Activated naive CD8-positive, alpha-beta T cell treated with anti-CD3 and anti-CD28 coated beads, Interleukin-2, amount 50 U/mL, for 16 hours (primary cell): Measurements from ENCODE around the gene HIP1R.

ENCODE experiments used
- DNase-seq: peaks from one replicate; pipeline ENCODE4 v3.0.0-alpha.2; 2020; ENCODE audit warnings: low read depth, low spot score

HIP1R gene

DNA sequence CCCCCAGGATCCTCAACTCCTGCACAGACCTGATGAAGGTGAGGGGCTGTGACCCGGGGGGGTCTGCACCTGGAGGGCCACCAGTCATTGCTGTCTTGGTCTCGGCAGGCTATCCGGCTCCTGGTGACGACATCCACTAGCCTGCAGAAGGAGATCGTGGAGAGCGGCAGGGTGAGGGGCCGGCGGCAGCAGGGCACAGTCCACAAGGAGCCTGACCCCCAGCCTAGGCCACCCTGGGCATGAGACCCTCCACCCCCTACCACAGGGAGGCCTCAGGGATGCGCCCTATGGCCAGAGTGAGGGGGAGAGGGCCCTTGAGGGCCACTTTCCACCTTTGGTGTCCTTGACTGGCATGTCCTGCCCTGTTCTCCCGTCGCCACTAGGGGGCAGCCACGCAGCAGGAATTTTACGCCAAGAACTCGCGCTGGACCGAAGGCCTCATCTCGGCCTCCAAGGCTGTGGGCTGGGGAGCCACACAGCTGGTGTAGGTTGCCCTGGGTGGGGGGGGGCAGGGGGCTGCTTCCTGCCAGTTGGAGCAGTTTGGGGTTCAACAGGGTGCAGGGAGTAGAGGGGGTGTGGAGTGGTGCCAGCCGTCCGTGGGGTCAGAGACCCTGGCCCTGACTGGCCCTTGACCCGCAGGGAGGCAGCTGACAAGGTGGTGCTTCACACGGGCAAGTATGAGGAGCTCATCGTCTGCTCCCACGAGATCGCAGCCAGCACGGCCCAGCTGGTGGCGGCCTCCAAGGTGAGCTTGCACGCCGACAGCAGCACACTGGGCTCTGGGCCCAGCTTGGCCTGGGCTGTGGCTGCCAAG is 25.0 kb downstream of the HIP1R start:
- DNase-seq: peak; percentile 67

DNA sequence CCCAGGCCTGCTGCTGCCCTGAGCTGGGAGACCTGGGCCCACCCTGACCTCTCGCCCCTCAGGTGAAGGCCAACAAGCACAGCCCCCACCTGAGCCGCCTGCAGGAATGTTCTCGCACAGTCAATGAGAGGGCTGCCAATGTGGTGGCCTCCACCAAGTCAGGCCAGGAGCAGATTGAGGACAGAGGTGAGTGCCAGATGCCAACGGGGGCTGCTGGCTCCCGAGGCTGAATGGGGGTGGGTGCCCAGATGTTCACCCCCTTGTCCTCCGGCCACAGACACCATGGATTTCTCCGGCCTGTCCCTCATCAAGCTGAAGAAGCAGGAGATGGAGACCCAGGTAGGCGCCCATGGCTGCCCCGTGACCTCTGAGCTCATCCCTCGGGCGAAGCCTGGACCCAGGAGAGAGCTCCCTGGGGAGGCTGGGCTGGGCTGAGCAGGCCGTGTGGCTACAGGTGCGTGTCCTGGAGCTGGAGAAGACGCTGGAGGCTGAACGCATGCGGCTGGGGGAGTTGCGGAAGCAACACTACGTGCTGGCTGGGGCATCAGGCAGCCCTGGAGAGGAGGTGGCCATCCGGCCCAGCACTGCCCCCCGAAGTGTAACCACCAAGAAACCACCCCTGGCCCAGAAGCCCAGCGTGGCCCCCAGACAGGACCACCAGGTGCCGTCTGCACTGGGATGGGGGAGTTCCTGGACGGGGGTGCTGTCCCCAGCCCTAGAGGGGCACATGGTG is 25.8 kb downstream of the HIP1R start:
- DNase-seq: no peak

DNA sequence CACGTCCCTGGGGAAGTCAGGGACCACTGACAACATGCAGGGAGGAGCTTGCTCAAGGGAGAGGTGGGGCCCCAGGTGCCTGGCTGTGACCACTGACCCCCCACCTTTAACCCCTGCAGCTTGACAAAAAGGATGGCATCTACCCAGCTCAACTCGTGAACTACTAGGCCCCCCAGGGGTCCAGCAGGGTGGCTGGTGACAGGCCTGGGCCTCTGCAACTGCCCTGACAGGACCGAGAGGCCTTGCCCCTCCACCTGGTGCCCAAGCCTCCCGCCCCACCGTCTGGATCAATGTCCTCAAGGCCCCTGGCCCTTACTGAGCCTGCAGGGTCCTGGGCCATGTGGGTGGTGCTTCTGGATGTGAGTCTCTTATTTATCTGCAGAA is 26.3 kb downstream of the HIP1R start:
- DNase-seq: no peak

DNA sequence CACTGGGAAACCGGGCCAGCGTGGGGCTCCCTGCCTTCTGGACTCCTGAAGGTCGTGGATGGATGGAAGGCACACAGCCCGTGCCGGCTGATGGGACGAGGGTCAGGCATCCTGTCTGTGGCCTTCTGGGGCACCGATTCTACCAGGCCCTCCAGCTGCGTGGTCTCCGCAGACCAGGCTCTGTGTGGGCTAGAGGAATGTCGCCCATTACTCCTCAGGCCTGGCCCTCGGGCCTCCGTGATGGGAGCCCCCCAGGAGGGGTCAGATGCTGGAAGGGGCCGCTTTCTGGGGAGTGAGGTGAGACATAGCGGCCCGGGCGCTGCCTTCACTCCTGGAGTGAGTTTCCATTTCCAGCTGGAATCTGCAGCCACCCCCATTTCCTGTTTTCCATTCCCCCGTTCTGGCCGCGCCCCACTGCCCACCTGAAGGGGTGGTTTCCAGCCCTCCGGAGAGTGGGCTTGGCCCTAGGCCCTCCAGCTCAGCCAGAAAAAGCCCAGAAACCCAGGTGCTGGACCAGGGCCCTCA is 26.9 kb downstream of the HIP1R start:
- DNase-seq: no peak

DNA sequence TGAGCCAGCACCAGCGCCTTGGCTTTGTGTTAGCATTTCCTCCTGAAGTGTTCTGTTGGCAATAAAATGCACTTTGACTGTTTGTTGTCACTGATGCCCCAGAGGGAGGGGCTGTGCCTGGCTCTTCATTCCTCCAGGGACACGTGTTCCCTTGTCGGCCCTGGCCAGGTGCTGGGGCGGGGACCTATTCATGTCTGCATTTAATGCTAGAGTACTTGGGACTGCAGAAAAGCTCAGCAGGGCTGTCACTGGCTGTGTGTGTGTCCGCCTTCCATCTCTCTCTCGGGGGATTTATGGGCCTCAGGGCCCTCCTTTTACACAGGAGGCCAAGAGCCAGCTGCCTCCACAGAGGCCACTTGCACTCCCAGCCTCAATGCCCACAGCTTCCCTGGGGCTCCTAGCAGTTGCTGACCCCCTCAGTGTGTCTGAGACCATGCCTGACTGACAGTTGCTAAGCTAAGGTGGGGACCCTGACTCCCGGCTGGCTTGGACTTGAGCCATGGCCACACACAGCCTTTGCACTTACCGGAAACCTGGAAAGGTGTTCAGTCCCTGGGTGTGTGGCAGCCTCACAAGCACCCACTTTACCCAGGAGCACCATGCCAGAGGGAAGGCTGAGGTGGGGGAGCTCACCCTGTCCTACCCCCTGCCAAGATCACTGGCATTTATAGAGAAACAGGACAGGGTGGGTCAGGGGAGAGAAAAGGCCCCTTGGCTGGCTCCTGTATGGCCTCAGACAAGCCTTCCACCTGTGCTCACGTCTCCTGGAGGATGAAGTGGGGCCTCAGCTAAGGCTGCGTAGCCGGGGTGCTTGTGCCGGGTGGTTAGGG is 27.8 kb downstream of the HIP1R start:
- no peak for DNase-seq

DNA sequence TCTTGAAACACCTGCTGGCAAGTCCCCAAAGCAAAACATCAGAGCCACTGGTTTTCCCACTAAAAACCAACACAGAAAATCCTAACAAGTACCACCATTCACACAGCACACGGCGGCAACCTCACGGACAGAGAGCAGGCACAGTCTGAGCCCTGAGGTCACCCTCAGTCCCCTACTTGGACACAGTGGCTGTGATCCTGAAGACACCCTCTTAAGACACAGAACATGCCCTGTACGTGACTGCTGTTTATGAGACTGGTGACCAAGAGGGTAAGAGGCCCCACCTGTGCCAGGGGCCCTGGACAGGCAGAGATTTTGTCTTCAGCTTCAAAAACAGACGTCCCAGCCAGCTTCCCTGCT is 29.6 kb downstream of the HIP1R start:
- DNase-seq: no peak

DNA sequence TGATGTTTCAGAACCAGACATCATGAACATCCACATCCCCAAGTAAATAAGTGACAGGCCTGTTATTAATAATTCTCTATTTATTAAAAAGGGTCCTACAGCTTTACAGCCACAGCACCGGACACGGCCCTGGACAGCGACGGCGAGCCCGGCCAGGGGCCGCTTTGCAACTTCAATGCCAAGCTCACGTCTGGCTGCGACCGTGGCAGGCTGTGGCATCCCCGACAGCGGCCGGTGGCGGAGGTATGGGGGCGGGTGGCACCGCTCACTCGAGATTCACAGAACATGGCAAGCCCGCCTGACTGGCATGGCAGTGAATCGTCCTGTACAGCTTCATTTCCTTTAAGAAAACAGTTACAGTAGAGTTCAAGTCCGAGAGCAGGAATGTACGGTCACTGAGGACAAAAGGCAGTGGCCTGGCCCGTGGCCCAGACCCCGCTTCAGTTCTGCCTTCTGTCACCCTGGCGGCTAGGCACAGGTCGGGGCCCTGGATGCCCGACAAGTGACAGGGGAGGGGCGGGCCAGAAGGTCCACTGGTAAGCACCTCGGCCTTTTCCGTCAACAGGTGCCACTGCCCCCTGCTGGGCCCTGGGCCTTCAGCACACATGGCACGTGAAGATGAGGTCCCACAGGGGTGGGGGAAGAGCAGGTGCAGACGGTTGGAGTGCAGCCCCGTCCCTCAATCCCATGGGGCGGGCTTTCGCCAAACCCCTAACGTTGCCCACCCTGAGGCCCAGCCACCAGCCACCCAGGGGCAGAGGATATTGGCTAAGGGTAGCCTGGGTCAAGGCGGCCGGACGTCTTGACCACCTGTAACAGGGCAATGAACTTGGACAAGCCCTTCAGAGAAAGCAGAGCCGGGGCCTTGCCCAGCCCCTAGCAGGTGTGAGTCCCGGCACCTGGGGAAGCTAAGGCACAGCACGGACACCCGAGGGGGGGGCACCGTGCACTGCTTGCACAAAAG is 30.3 kb downstream of the HIP1R start:
- DNase-seq: no peak

DNA sequence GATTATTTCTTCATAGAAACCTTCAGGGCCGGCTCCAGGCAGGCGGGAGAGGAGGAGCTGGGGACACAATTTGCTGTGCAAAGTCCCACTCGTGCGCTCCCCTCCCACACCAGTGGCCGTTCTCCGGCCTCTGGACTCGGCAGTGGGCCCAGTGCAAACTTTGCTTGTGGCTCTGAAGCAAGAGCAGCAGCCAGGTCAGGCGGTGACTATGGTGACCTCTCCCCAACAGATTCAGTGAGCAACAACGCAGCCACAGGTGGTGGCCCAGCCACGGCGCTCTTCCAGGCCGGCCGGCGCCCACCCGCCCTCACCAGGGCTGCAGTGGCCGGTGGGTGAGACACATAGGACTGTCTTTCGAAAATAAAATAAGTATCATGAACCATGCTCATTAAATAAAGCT is 31.1 kb downstream of the HIP1R start:
- no peak for DNase-seq

DNA sequence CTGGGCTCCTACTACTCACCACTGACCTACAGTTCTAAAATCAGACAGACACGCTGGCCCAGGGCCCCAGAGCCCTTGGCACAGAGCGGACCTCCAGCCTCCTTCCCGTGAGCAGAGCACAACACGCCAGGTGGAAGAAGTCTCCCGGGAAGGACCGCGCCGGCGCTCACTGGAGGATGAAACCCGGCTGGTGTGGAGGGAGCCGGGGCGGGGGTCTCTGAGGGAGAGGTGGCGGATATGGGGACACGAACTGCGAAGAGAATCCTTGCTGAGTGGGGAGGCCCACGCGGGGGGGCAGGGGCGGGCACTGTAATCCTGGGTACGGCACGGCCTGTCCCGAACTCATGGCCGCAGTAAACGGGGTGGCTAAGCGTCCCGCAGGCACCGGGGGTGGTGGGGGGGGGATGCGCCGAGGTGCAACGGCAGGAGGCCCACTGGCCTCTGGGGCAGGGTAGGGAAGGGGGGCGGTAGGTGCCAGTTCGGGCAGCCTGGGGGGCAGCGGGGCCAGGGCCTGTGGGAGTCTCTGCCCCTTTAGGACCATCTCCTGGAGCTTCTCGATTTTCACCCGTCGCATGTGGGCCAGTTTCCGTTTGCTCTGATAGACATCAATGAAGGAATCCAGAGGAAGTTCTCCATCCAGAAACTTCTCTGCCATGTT is 31.8 kb downstream of the HIP1R start:
- DNase-seq: no peak

DNA sequence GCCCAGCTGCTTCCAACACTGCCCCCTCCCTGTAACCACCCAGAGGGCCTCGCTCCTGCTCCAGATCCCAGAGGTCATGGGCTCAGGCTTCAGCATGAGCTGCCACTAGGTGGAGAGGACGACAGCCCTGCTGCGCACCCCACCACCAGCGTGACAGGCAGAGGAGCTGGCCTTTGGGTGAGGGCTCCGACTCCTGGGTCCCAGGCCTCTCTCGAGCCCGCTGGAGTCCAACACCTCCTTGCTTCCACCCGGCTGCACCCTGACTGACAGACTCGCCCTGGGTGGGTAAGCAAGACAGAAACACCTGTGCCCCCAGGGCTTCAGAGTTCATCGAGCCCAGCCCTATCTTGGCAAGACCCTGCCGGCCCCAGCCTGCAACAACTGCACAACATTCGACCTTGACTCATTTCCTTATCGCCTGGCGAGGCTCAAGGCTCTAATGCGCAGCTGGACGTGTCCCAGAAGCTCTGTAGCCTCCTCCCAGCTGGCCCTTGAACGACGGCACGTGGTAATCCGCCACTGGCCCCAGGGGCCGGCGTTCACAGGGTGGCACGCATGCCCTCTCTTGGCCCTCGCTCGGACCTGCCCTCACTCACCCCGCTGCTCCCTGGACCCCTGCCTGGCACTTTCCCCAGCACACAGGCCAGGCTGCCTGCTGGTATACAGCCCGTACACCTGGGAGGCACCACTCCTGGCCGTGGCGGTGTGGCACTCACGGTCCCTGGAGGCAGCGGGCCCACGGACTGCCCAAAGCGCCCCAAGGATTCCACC is 32.6 kb downstream of the HIP1R start:
- DNase-seq: no peak

DNA sequence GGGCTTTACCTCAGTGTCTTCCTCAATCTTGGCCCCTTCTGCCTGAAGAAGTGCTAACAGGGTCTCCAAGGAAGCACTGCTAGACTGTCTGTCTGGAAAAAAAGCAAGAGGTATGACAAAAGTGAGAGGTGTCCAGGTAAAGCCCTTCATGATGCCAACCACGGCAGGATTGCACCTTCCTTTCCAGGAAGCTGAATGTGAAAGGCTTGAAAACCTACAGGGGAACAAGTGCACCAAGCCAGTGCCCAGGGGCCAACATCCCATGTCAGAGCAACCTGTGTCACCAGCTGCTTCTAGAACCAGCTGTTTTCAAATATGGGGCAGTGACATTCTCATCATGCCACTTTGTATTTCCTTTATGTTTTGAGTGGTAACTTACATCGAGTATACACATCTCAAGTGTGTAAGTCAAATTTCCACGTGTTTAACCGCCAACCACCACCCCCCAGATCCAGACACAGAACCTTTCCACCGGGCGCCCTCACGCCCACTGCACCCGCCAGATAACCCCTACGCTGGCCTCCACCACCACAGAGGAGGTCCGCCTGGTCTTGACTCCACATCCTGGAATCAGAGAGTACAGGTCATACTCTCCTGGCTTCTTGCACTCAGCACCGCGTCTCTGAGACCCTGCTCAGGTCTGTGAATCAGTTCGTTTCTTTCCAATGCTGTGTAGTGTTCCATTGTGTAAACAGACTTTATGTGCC is 33.4 kb downstream of the HIP1R start:
- no peak for DNase-seq

DNA sequence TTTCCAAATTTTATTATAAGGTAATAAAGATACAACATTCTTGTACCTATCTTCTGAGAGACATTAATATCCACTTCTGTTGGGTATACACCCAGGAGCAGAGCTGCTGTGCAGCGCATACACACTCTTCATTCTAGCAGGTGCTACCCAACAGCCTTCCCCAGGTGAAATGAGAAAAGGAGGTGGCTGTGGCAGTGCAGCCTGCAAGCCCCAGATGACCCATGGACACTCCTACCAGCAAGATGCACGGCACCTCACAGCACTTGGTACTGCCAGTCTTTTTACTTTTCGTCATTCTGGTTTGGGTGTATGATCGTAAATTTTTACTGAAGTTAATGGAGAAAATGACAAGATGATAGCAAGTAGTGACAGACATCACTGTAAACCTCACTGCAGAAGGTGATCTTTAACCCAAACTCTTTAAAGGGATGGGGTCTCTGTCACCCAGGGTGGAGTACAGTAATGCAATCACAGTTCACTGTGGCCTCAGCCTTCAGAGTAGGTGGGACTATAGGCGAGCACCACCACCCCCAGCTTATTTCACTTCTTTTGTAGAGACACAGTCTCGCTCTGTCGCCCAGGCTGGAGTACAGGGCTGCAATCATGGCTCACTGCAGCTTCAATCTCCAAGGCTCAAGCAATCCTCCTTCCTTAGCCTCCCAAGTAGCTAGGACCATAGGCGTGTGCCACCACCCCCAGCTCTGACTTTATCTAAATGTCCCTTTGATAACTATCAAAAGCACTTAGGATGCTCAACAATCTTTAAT is 34.1 kb downstream of the HIP1R start:
- DNase-seq: no peak

DNA sequence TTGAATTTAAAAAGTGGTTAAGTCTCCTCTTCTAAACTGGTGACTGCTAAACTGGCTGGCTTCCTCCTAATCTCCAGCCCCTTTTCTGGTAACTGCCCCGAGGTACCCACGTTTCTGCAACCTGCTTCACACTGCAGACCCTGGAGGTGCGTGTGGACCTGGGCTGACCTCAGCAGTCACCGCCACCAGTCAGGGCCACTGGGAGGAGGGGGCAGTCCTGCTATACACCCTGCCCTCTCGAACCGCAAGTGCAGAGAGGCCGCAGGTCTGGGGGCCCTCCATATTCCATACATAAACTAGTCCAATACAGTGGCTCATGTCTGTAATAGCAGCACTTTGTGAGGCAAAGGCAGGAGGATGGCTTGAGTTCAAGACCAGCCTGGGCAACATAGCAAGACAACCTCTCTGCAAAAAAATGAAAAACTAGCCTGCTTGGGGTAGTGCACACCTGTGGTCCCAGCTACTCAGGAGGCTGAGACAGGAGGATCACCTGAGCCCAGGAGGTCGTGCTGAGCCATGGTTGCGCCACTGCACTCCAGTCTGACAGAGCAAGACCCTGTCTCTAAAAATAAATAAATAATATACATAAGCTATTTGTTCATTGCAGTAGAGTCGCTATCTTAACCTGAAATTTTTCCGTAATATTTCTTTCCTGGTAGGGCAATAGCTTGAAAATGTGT is 35.0 kb downstream of the HIP1R start:
- no peak for DNase-seq

DNA sequence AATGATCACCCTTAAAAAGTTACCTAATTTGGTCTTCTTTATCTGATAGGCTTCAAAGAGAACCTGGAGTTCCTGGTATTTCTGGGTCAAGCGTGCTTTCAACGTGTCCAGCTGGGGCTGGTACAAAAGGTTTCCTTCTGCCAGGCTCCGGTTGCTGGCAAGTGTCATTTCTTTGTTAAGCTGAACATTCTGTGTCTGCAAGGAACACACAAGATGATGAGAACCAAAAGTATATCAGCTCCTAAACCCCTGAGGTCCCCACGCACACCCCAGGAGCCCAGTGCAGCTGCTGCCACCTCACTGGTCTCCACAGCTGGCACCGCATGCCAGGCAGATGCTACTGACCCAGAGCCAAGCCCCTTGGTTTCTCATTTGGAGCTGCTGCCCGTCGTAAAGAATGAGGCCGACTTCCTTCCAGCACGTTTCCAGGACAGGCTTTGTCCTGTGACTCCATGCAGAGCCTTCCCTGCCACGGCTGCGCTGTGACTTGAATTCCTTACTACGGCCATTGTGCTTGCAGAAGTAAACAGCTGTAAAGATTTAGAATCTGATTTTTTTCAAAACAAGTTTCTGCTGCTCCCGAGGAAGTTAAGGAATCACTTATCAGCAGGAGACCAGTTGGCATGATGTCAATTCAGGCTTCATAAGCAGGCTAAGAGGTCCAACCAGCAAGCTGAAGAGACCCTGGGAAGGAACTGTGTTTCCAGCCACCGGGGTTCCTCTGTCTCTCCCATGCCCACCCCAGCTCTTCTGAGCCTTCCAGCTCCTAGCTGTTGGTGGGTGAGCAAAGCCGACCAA is 35.8 kb downstream of the HIP1R start:
- DNase-seq: no peak

DNA sequence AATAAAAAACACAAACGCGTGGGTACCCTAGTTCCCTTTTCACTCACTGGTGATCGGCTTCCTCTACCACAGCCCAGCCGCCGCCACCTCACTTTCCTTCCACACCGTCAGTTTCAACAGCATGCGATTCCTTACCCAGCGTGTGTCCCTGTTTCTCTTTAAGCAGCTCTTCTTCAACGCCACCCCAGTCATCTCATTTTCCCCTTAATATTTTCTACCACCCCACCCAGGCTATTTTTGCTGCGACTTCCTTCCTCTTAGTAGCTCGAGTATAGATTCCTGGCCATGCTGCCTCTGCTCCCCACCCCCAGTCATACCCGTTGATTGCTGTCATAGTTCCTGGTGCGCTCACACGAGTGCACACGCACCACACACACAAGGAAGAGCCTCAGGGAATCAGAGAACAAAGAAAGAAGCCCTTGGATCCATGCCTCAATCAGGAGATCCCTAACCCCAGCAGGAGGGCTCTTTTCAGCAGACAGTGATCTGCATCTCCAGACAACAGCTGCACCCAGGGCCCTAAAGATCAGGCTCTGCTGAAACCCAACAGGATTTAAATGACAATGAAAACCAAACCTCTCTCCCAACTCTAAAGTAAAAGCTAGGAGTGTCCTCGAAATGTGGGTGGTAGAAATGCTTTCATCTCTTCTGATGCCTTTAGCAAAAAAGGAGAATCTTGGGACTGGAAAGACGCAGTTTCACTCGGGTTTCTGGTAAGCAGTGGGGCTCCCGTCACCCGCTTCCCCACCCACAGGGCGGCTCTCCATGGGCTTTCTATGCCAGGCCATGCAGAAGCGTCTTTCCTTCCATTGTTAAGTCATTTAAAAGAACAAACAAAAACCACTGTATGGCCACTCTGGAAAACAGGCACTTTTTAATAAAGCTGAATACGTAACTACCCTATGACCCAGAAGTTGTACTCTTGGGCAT is 36.9 kb downstream of the HIP1R start:
- DNase-seq: no peak
